ENCODE data around the gene AIFM3. TPM values are rescaled to one million over a fixed set of nuclear protein-coding genes. Genes with fewer than 3 reads are reported as not detected.

AIFM3 gene
- total and polyA plus RNA-seq, 2 donors (not counting 1 experiment from before 2014, with no cell fraction given): 3.0 to 6.0 TPM

DNA sequence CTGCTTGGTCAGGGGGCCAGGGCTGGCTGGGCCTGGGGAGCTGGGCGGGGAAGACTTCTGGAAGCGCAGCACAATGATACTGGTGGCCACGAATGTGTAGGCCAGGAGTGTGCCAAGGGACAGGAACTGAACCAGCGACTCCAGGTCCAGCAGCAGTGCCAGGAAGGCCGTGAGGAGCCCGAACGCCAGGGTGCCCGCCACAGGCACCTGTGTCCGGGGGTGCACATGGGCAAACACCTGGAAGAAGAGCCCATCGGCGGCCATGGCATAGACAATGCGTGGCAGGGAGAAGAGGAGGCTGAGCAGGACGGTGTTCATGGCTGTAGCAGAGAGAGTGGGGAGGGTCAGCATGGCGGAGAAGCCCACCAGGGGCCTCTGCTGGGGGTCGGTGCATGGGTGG is 63.0 kb downstream of the AIFM3 start:
- Histone ChIP-seq H3K9me3 (ENCODE audit: control extremely low read depth in 1 of 3, control insufficient read depth in 2 of 3, insufficient read depth in 1 of 3, low read length in 2 of 3) (peaks cover 0 to 3% (median 0%) of the 10 kb centered on the region in 3 donors), H3K79me2 (ENCODE audit: control insufficient read depth, insufficient read depth, low read length) (no peaks in the 10 kb centered on the region), H4K20me1 (ENCODE audit: control insufficient read depth, insufficient read depth, low read length, poor library complexity, severe bottlenecking) (no peaks in the 10 kb centered on the region), H3K27me3 (replicated peaks in 1 of 4; ENCODE audit: control extremely low read depth in 1 of 4, control insufficient read depth in 3 of 4, insufficient read depth in 4 of 4, low read length in 3 of 4) (peaks cover 0 to 31% (median 8%) of the 10 kb centered on the region in 4 experiments), H3K27ac (ENCODE audit: low read length in 2 of 2) (no peak overlapping the region), H2AFZ (ENCODE audit: insufficient read depth, low read depth, low read length, poor library complexity, severe bottlenecking) (no peak overlapping the region), H3K36me3 (replicated peaks in 1 of 2; ENCODE audit: control extremely low read depth in 1 of 2, control insufficient read depth in 1 of 2, extremely low read depth in 1 of 2, insufficient read depth in 2 of 2, low read length in 1 of 2) (no peaks in the 10 kb centered on the region), H3K9ac (ENCODE audit: low read length) (no peak overlapping the region), H3K4me2 (replicated peaks; ENCODE audit: low read depth, low read length, poor library complexity, severe bottlenecking) (no peak overlapping the region), H3K4me3 (ENCODE audit: control extremely low read depth in 1 of 5, extremely low read depth in 1 of 5, insufficient read depth in 1 of 5, low read depth in 2 of 5, low read length in 4 of 5) (no peak overlapping the region), H3K4me1 (ENCODE audit: control insufficient read depth in 2 of 2, insufficient read depth in 2 of 2, low read length in 2 of 2) (peaks cover 3 to 6% of the 10 kb centered on the region in 2 donors)
- POLR2A ChIA-PET: no interaction called here
- Mint-ChIP-seq H3K27ac (no peak overlapping the region), H3K4me1 (peaks cover 4% of the 10 kb centered on the region), H3K9me3 (ENCODE audit: insufficient read depth) (no peaks in the 10 kb centered on the region), H3K27me3 (peaks cover 40% of the 10 kb centered on the region), H3K4me3 (no peak overlapping the region)
- 87% methylated on average over 15 of the region's 15 CpGs for WGBS (ENCODE audit: insufficient coverage)
- intact Hi-C loops (cut with micrococcal nuclease): no loop called here
- DNase-seq (no peak), ATAC-seq (ENCODE audit: low read depth) (no peak)
- TF ChIP-seq, protein P1, sequence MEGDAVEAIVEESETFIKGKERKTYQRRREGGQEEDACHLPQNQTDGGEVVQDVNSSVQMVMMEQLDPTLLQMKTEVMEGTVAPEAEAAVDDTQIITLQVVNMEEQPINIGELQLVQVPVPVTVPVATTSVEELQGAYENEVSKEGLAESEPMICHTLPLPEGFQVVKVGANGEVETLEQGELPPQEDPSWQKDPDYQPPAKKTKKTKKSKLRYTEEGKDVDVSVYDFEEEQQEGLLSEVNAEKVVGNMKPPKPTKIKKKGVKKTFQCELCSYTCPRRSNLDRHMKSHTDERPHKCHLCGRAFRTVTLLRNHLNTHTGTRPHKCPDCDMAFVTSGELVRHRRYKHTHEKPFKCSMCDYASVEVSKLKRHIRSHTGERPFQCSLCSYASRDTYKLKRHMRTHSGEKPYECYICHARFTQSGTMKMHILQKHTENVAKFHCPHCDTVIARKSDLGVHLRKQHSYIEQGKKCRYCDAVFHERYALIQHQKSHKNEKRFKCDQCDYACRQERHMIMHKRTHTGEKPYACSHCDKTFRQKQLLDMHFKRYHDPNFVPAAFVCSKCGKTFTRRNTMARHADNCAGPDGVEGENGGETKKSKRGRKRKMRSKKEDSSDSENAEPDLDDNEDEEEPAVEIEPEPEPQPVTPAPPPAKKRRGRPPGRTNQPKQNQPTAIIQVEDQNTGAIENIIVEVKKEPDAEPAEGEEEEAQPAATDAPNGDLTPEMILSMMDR (IDR thresholded peaks at IDR 0.05): no peak
- CTCF ChIA-PET: no interaction called here

Other genes starting within 250 kb of the AIFM3 start
- gene SERPIND1, start 193.1 kb upstream of the AIFM3 start, total RNA-seq: not detected in 2 replicates
- not detected in 2 replicates for gene SERPIND1, start 193.1 kb upstream of the AIFM3 start, polyA plus RNA-seq
- 149 and 156 TPM in 2 replicates for gene PI4KA, start 108.4 kb upstream of the AIFM3 start, total RNA-seq
- 64.9 and 85.9 TPM in 2 replicates for gene PI4KA, start 108.4 kb upstream of the AIFM3 start, polyA plus RNA-seq
- gene SNAP29, start 108.2 kb upstream of the AIFM3 start, total RNA-seq: 17.4 and 18.8 TPM in 2 replicates
- 7.8 and 13.4 TPM in 2 replicates for gene SNAP29, start 108.2 kb upstream of the AIFM3 start, polyA plus RNA-seq
- 75.3 and 76.7 TPM in 2 replicates for gene CRKL, start 49.8 kb upstream of the AIFM3 start, total RNA-seq
- 13.5 and 17.1 TPM in 2 replicates for gene CRKL, start 49.8 kb upstream of the AIFM3 start, polyA plus RNA-seq
- gene LZTR1, start 15.0 kb downstream of the AIFM3 start, total RNA-seq: 94.8 and 104 TPM in 2 replicates
- gene LZTR1, start 15.0 kb downstream of the AIFM3 start, polyA plus RNA-seq: 75.7 and 78.2 TPM in 2 replicates
- gene THAP7, start 34.9 kb downstream of the AIFM3 start, total RNA-seq: 37.7 and 43.1 TPM in 2 replicates
- gene THAP7, start 34.9 kb downstream of the AIFM3 start, polyA plus RNA-seq: 65.9 and 70.1 TPM in 2 replicates
- gene P2RX6, start 47.9 kb downstream of the AIFM3 start, total RNA-seq: 0.49 and 0.83 TPM in 2 replicates
- 0.35 and 0.79 TPM in 2 replicates for gene P2RX6, start 47.9 kb downstream of the AIFM3 start, polyA plus RNA-seq
- not detected in 2 replicates for gene SLC7A4, start 65.3 kb downstream of the AIFM3 start, total RNA-seq
- gene SLC7A4, start 65.3 kb downstream of the AIFM3 start, polyA plus RNA-seq: not detected in 2 replicates
- gene LRRC74B, start 78.7 kb downstream of the AIFM3 start, total RNA-seq: 0.12 and 0.17 TPM in 2 replicates
- gene LRRC74B, start 78.7 kb downstream of the AIFM3 start, polyA plus RNA-seq: 0.01 TPM in 1 of 2 replicates, not detected in the other